WTC11 (cell line): ENCODE measurements around the gene FOLR2. TPM values are rescaled to one million over a fixed set of nuclear protein-coding genes. Genes with fewer than 3 reads are reported as not detected.

Experiments used
- ATAC-seq: fragments of 200-7000 bp; cut with Tn5 transposase; 2 replicates; pipeline ENCODE4 v1.10.0; 2021; ENCODE audit warnings: mild to moderate bottlenecking, moderate library complexity
- CTCF ChIA-PET: fragments of 300-600 bp; sonication (Branson Sonifier 250); formaldehyde crosslinking; loops from one replicate; lab custom pipeline; 2021; ENCODE audit warnings: antibody characterized with exemption; lab: Charles Lee
- POLR2A ChIA-PET: fragments of 350-600 bp; sonication (Branson Sonifier 250); formaldehyde crosslinking; loops from one replicate; lab custom pipeline; 2021; ENCODE audit warnings: antibody characterized with exemption; lab: Charles Lee
- DNase-seq: peaks from one replicate; pipeline ENCODE4 v3.0.0; 2021; ENCODE audit warnings: low spot score
- H3K27ac Mint-ChIP-seq: 2 replicates; pipeline ENCODE4 v1.8.0; 2021; ENCODE audit warnings: mixed read lengths
- H3K27me3 Mint-ChIP-seq: 2 replicates; pipeline ENCODE4 v1.8.0; 2021; ENCODE audit warnings: low read depth, mild to moderate bottlenecking, moderate library complexity, mixed read lengths
- H3K36me3 Mint-ChIP-seq: 2 replicates; pipeline ENCODE4 v1.8.0; 2021; ENCODE audit warnings: mixed read lengths
- H3K4me1 Mint-ChIP-seq: 2 replicates; pipeline ENCODE4 v1.8.0; 2022; ENCODE audit warnings: mixed read lengths
- H3K4me3 Mint-ChIP-seq: 2 replicates; pipeline ENCODE4 v1.8.0; 2021; ENCODE audit warnings: mild to moderate bottlenecking, moderate library complexity, mixed read lengths
- H3K9me3 Mint-ChIP-seq: 2 replicates; pipeline ENCODE4 v1.8.0; 2021; ENCODE audit warnings: mixed read lengths
- CREB1 ChIP-seq: sonication (generic); formaldehyde crosslinking; IDR thresholded peaks from 2 replicates; pipeline ENCODE4 v1.8.0; 2023; ENCODE audit warnings: mild to moderate bottlenecking, missing genetic modification reagents
- ELF4 ChIP-seq: sonication (generic); formaldehyde crosslinking; IDR thresholded peaks from 2 replicates; pipeline ENCODE4 v1.8.1; 2022; ENCODE audit warnings: low read depth, mild to moderate bottlenecking, moderate library complexity, missing genetic modification reagents
- JAZF1 ChIP-seq: fragments of 250-450 bp; sonication (Bioruptor Pico); IDR thresholded peaks from 2 replicates; pipeline ENCODE4 v1.9.0; 2021; ENCODE audit warnings: moderate library complexity, mild to moderate bottlenecking, inconsistent platforms
- MXD4 ChIP-seq: fragments of 250-450 bp; sonication (Bioruptor Pico); IDR thresholded peaks from 2 replicates; pipeline ENCODE4 v1.8.0; 2021; ENCODE audit warnings: mild to moderate bottlenecking, moderate library complexity, borderline replicate concordance
- NR2C2 ChIP-seq: sonication (generic); formaldehyde crosslinking; IDR thresholded peaks from 2 replicates; pipeline ENCODE4 v1.8.0; 2022; ENCODE audit warnings: mild to moderate bottlenecking, missing genetic modification reagents
- PRRX2 ChIP-seq: fragments of 250-450 bp; sonication (Bioruptor Pico); IDR thresholded peaks from 2 replicates; pipeline ENCODE4 v1.8.0; 2021; ENCODE audit warnings: mild to moderate bottlenecking
- RELA ChIP-seq: sonication (generic); formaldehyde crosslinking; IDR thresholded peaks from 2 replicates; pipeline ENCODE4 v1.8.1; 2022; ENCODE audit warnings: missing genetic modification reagents, mild to moderate bottlenecking, borderline replicate concordance
- RORB ChIP-seq: fragments of 250-450 bp; sonication (Bioruptor Pico); IDR thresholded peaks from 2 replicates; pipeline ENCODE4 v1.9.0; 2021; ENCODE audit warnings: mild to moderate bottlenecking
- SMAD4 ChIP-seq: sonication (generic); formaldehyde crosslinking; IDR thresholded peaks from 2 replicates; pipeline ENCODE4 v1.8.0; 2022; ENCODE audit warnings: mild to moderate bottlenecking, missing genetic modification reagents
- ZNF121 ChIP-seq: sonication (generic); formaldehyde crosslinking; IDR thresholded peaks from 2 replicates; pipeline ENCODE4 v1.8.0; 2023; ENCODE audit warnings: missing genetic modification reagents
- ZNF138 ChIP-seq: sonication (generic); formaldehyde crosslinking; conservative IDR thresholded peaks from 2 replicates; pipeline ENCODE4 v1.8.1; 2022; ENCODE audit warnings: mild to moderate bottlenecking, moderate library complexity, missing genetic modification reagents
- total RNA-seq: library from RNA; stranded (reverse); gene quantifications from 3 replicates; pipeline ENCODE4 v1.2.3, GENCODE V29; 2021
- TF ChIP-seq, protein P1 (sequence below): fragments of 250-450 bp; sonication (Bioruptor Pico); IDR thresholded peaks from 2 replicates; pipeline ENCODE4 v1.9.0; 2021; ENCODE audit warnings: mild to moderate bottlenecking, borderline replicate concordance
- TF ChIP-seq, protein P2 (sequence below): sonication (generic); formaldehyde crosslinking; IDR thresholded peaks from 2 replicates; pipeline ENCODE4 v1.8.1; 2022; ENCODE audit warnings: low read depth, missing genetic modification reagents, borderline replicate concordance
- TF ChIP-seq, protein P3 (sequence below): sonication (generic); formaldehyde crosslinking; IDR thresholded peaks from 2 replicates; pipeline ENCODE4 v1.8.0; 2023; ENCODE audit warnings: missing genetic modification reagents
- TF ChIP-seq, protein P4 (sequence below): sonication (generic); formaldehyde crosslinking; IDR thresholded peaks from 2 replicates; pipeline ENCODE4 v1.8.1; 2023; ENCODE audit warnings: mild to moderate bottlenecking, missing genetic modification reagents, moderate library complexity
- TF ChIP-seq, protein P5 (sequence below): sonication (generic); formaldehyde crosslinking; conservative IDR thresholded peaks from 2 replicates; pipeline ENCODE4 v1.8.1; 2022; ENCODE audit warnings: mild to moderate bottlenecking, missing genetic modification reagents
- TF ChIP-seq, protein P6 (sequence below): fragments of 250-450 bp; sonication (Bioruptor Pico); IDR thresholded peaks from 2 replicates; pipeline ENCODE4 v1.9.0; 2021; ENCODE audit warnings: moderate library complexity, mild to moderate bottlenecking, inconsistent platforms, borderline replicate concordance

The FOLR2 gene
- total RNA-seq, 1 experiment from 2014 or later: not detected

DNA sequence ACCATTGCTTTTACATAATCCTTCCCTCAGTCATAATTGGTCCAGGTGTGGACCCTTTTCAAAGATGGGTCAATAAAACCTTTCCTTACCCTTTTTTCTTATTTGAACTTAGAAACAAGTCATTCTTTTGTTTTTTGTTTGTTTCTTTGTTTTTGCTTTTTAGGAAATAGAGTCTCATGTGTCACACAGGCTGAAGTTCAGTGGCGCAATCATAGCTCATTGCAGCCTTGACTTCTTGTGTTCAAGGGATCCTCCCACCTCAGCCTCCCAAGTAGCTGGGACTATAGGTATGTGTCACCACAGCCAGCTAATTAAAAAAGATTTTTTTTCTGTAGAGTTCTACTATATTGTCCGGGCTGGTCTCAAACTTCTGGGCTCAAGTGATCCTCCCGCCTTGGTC, 36.8 kb downstream of the FOLR2 start:
- no peak for TF ChIP-seq ZNF121
- TF ChIP-seq, protein P1, sequence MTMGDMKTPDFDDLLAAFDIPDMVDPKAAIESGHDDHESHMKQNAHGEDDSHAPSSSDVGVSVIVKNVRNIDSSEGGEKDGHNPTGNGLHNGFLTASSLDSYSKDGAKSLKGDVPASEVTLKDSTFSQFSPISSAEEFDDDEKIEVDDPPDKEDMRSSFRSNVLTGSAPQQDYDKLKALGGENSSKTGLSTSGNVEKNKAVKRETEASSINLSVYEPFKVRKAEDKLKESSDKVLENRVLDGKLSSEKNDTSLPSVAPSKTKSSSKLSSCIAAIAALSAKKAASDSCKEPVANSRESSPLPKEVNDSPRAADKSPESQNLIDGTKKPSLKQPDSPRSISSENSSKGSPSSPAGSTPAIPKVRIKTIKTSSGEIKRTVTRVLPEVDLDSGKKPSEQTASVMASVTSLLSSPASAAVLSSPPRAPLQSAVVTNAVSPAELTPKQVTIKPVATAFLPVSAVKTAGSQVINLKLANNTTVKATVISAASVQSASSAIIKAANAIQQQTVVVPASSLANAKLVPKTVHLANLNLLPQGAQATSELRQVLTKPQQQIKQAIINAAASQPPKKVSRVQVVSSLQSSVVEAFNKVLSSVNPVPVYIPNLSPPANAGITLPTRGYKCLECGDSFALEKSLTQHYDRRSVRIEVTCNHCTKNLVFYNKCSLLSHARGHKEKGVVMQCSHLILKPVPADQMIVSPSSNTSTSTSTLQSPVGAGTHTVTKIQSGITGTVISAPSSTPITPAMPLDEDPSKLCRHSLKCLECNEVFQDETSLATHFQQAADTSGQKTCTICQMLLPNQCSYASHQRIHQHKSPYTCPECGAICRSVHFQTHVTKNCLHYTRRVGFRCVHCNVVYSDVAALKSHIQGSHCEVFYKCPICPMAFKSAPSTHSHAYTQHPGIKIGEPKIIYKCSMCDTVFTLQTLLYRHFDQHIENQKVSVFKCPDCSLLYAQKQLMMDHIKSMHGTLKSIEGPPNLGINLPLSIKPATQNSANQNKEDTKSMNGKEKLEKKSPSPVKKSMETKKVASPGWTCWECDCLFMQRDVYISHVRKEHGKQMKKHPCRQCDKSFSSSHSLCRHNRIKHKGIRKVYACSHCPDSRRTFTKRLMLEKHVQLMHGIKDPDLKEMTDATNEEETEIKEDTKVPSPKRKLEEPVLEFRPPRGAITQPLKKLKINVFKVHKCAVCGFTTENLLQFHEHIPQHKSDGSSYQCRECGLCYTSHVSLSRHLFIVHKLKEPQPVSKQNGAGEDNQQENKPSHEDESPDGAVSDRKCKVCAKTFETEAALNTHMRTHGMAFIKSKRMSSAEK (CRISPR knock-in tag): no peak
- TF ChIP-seq, protein P2, sequence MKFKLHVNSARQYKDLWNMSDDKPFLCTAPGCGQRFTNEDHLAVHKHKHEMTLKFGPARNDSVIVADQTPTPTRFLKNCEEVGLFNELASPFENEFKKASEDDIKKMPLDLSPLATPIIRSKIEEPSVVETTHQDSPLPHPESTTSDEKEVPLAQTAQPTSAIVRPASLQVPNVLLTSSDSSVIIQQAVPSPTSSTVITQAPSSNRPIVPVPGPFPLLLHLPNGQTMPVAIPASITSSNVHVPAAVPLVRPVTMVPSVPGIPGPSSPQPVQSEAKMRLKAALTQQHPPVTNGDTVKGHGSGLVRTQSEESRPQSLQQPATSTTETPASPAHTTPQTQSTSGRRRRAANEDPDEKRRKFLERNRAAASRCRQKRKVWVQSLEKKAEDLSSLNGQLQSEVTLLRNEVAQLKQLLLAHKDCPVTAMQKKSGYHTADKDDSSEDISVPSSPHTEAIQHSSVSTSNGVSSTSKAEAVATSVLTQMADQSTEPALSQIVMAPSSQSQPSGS (CRISPR knock-in tag): no peak
- no peak for TF ChIP-seq ZNF138 (CRISPR knock-in tag)
- TF ChIP-seq CREB1: no peak
- no peak for TF ChIP-seq SMAD4 (CRISPR knock-in tag)
- no peak for TF ChIP-seq NR2C2 (CRISPR knock-in tag)
- no peak for TF ChIP-seq RORB (CRISPR knock-in tag)
- TF ChIP-seq ELF4 (CRISPR knock-in tag): no peak
- TF ChIP-seq JAZF1: no peak
- TF ChIP-seq, protein P3, sequence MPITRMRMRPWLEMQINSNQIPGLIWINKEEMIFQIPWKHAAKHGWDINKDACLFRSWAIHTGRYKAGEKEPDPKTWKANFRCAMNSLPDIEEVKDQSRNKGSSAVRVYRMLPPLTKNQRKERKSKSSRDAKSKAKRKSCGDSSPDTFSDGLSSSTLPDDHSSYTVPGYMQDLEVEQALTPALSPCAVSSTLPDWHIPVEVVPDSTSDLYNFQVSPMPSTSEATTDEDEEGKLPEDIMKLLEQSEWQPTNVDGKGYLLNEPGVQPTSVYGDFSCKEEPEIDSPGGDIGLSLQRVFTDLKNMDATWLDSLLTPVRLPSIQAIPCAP (CRISPR knock-in tag): no peak
- TF ChIP-seq, protein P4, sequence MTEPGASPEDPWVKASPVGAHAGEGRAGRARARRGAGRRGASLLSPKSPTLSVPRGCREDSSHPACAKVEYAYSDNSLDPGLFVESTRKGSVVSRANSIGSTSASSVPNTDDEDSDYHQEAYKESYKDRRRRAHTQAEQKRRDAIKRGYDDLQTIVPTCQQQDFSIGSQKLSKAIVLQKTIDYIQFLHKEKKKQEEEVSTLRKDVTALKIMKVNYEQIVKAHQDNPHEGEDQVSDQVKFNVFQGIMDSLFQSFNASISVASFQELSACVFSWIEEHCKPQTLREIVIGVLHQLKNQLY (CRISPR knock-in tag): no peak
- TF ChIP-seq PRRX2 (CRISPR knock-in tag): no peak
- TF ChIP-seq, protein P5, sequence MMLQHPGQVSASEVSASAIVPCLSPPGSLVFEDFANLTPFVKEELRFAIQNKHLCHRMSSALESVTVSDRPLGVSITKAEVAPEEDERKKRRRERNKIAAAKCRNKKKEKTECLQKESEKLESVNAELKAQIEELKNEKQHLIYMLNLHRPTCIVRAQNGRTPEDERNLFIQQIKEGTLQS: no peak
- CTCF ChIA-PET: no interaction called here
- POLR2A ChIA-PET: no interaction called here
- Mint-ChIP-seq H3K4me3 (no peak overlapping the region), H3K4me1 (peaks cover 2% of the 10 kb centered on the region), H3K27me3 (peaks cover 49% of the 10 kb centered on the region), H3K27ac (no peak overlapping the region), H3K9me3 (peaks cover 25% of the 10 kb centered on the region), H3K36me3 (peaks cover 10% of the 10 kb centered on the region)
- DNase-seq (no peak), ATAC-seq (no peak)

DNA sequence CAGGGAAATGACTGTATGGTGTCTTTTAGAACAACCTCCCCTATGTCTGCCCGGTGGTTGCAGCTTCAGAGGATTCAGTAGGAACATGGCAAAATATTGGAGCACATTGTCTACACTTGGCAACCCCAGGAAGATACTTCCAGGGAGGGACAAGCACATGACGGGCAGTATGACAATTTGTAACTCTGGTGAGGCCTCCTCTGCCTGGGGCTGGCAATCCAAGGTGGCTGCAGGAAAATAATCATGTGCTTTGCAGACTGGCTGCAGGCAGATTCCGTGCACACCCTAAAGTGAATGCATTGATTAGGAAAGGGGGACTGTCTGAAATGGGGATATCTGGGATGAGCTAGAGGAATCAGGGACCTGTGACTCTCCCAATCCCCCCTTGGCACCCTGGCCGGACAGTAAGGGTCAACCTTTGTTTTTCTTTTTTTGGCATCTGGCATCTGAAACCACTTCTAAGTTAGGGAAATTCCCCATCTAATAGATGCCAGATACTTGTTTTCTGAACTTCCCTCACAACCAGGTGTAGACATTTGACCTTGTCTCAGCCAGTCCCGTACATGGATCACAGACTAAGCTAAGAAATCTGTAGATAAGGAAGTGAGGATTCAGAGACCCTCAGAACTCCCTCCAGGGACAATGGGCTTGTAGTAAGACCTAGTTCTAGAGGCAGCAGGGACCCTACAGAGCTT, 37.9 kb downstream of the FOLR2 start:
- Mint-ChIP-seq H3K4me3 (no peak overlapping the region), H3K27me3 (peaks cover 48% of the 10 kb centered on the region), H3K27ac (no peak overlapping the region), H3K9me3 (peaks cover 25% of the 10 kb centered on the region)
- CTCF ChIA-PET: interaction anchor here (1.3 kb wide), 1 partner anchor 177 kb away, joined by 7 read pairs; no protein-coding TSS in a partner anchor
- DNase-seq (no peak), ATAC-seq (no peak)
- no peak for TF ChIP-seq RORB (CRISPR knock-in tag)
- no peak for TF ChIP-seq ELF4 (CRISPR knock-in tag)
- TF ChIP-seq, protein P4 (CRISPR knock-in tag): no peak
- TF ChIP-seq JAZF1: no peak
- no peak for TF ChIP-seq RELA (CRISPR knock-in tag)
- TF ChIP-seq, protein P6, sequence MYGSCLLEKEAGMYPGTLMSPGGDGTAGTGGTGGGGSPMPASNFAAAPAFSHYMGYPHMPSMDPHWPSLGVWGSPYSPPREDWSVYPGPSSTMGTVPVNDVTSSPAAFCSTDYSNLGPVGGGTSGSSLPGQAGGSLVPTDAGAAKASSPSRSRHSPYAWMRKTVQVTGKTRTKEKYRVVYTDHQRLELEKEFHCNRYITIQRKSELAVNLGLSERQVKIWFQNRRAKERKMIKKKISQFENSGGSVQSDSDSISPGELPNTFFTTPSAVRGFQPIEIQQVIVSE (CRISPR knock-in tag): no peak
- no peak for TF ChIP-seq MXD4 (CRISPR knock-in tag)
- TF ChIP-seq, all 79 proteins: peak for 0
- POLR2A ChIA-PET: no interaction called here
- no peaks in the 10 kb centered on the region for H3K4me1 Mint-ChIP-seq
- peaks cover 10% of the 10 kb centered on the region for H3K36me3 Mint-ChIP-seq
